ENCODE results near the gene TSKS. TPM values are rescaled to one million over a fixed set of nuclear protein-coding genes. Genes with fewer than 3 reads are reported as not detected.

The TSKS gene
- total RNA-seq, 1 experiment from 2014 or later, result 0.28 TPM

- no peak overlapping the region for H3K9ac ChIP-seq (ENCODE audit: extremely low read depth, insufficient read length, low read length)
- TF ChIP-seq, protein P1, sequence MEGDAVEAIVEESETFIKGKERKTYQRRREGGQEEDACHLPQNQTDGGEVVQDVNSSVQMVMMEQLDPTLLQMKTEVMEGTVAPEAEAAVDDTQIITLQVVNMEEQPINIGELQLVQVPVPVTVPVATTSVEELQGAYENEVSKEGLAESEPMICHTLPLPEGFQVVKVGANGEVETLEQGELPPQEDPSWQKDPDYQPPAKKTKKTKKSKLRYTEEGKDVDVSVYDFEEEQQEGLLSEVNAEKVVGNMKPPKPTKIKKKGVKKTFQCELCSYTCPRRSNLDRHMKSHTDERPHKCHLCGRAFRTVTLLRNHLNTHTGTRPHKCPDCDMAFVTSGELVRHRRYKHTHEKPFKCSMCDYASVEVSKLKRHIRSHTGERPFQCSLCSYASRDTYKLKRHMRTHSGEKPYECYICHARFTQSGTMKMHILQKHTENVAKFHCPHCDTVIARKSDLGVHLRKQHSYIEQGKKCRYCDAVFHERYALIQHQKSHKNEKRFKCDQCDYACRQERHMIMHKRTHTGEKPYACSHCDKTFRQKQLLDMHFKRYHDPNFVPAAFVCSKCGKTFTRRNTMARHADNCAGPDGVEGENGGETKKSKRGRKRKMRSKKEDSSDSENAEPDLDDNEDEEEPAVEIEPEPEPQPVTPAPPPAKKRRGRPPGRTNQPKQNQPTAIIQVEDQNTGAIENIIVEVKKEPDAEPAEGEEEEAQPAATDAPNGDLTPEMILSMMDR (conservative IDR thresholded peaks at IDR 0.05), result no peak
- Mint-ChIP-seq H3K4me3 (no peak overlapping the region), H3K9me3 (no peaks in the 10 kb centered on the region; a peak in 1 of 5 replicates), H3K27ac (peak overlapping the region in 1 of 3 experiments; percentile 24; a peak in 1 of 7 replicates), H3K27me3 (ENCODE audit: low read depth) (no peaks in the 10 kb centered on the region), H3K4me1 (peaks cover 5 to 28% of the 10 kb centered on the region in 2 experiments), H3K36me3 (ENCODE audit: insufficient read depth in 1 of 3, low read depth in 3 of 3) (peaks cover 27 to 59% (median 48%) of the 10 kb centered on the region in 3 experiments; a peak in 6 of 7 replicates)
- H3K23ac ChIP-seq (ENCODE audit: insufficient read length, low read depth, low read length), result no peak overlapping the region
- no peak overlapping the region for H4K5ac ChIP-seq (ENCODE audit: insufficient read length, low read depth, low read length)
- no peaks in the 10 kb centered on the region for H3K9me3 ChIP-seq (ENCODE audit: control insufficient read depth, low read depth, low read length)
- H3K23me2 ChIP-seq (ENCODE audit: insufficient read length, low read depth, low read length, poor library complexity, severe bottlenecking), result no peaks in the 10 kb centered on the region
- H2BK12ac ChIP-seq (ENCODE audit: insufficient read length, low read depth, low read length), result no peak overlapping the region
- no peak overlapping the region for H4K91ac ChIP-seq (ENCODE audit: insufficient read length, low read depth, low read length)
- peaks cover 2% of the 10 kb centered on the region for H4K20me1 ChIP-seq (ENCODE audit: control insufficient read depth, insufficient read depth, insufficient read length)
- H3K14ac ChIP-seq (ENCODE audit: insufficient read depth, low read length), result no peak overlapping the region
- H3K4ac ChIP-seq (ENCODE audit: low read depth, low read length), result no peak overlapping the region
- H2AK5ac ChIP-seq (ENCODE audit: insufficient read length, low read length), result no peak overlapping the region
- no peak overlapping the region for H2AFZ ChIP-seq (ENCODE audit: low read length)
- no peak overlapping the region for H3K18ac ChIP-seq (ENCODE audit: insufficient read length, low read depth, low read length)
- no CpG with 5 or more reads among the region's 32 CpGs for WGBS (ENCODE audit: extremely low coverage, insufficient read length, low lambda C conversion rate)
- no peak overlapping the region for H3K27ac ChIP-seq (ENCODE audit: insufficient read length, low read depth, low read length)
- no peak overlapping the region for H2BK5ac ChIP-seq (ENCODE audit: insufficient read length, low read length)
- H2BK20ac ChIP-seq (ENCODE audit: low read depth, low read length, poor library complexity, severe bottlenecking), result no peak overlapping the region
- H2BK120ac ChIP-seq (ENCODE audit: low read depth, low read length, poor library complexity, severe bottlenecking), result no peak overlapping the region
- no peak overlapping the region for H3T11ph ChIP-seq (ENCODE audit: low read length)
- DNase-seq, result no peak
- H3K4me2 ChIP-seq (ENCODE audit: insufficient read depth, insufficient read length, low read length), result no peak overlapping the region
- H3K79me1 ChIP-seq (ENCODE audit: insufficient read depth, low read depth, low read length, poor library complexity, severe bottlenecking), result no peaks in the 10 kb centered on the region
- H3K27me3 ChIP-seq (ENCODE audit: insufficient read depth, low read length), result no peaks in the 10 kb centered on the region
- no peaks in the 10 kb centered on the region for H3K79me2 ChIP-seq (ENCODE audit: insufficient read depth, low read length)
- H3K56ac ChIP-seq (ENCODE audit: insufficient read length, low read depth, low read length), result no peak overlapping the region
- H4K8ac ChIP-seq (replicated peaks; ENCODE audit: insufficient read length, low read depth, low read length), result no peak overlapping the region
- no peaks in the 10 kb centered on the region for H3K4me1 ChIP-seq (ENCODE audit: insufficient read depth, low read length)
- no peak overlapping the region for H2BK15ac ChIP-seq (ENCODE audit: low read depth, low read length)
Observed at GRCh38 chr19:49801401-49801888, 38.3 kb upstream of the TSKS start.

All from H9 (cell line).